GM20000 (cell line): ENCODE results near the gene SHC2.

ENCODE experiments used
- DNase-seq: peaks from one replicate; pipeline ENCODE4 v3.0.0; 2012; ENCODE audit warnings: low spot score
- CTCF ChIP-seq: IDR thresholded peaks from 2 replicates; pipeline ENCODE4 v1.5.1; 2012; ENCODE audit warnings: mild to moderate bottlenecking, control low read depth; ENCODE audit errors: extremely low read depth, missing control alignments

The SHC2 gene

GRCh38 chr19:438416-438958 lies 22.3 kb downstream of the SHC2 start:
- DNase-seq, result no peak
- no peak for TF ChIP-seq CTCF

- DNase-seq, result no peak
- no peak for TF ChIP-seq CTCF
These were observed 23.8 kb downstream of the SHC2 start for GRCh38 chr19:437041-437440.

GRCh38 chr19:436413-436950 lies 24.4 kb downstream of the SHC2 start:
- TF ChIP-seq CTCF, result no peak
- DNase-seq, result no peak

GRCh38 chr19:435707-436412 lies 25.0 kb downstream of the SHC2 start:
- TF ChIP-seq CTCF, result no peak
- DNase-seq, result no peak

GRCh38 chr19:435056-435706 lies 25.7 kb downstream of the SHC2 start:
- DNase-seq, result no peak
- TF ChIP-seq CTCF, result no peak

- no peak for TF ChIP-seq CTCF
- DNase-seq, result no peak
These were observed 26.5 kb downstream of the SHC2 start for GRCh38 chr19:434152-434960.
